Heart left ventricle (tissue), 13 donors: ENCODE results near the gene TAF4.

ENCODE experiments used
- CTCF ChIP-seq, 12 donors: fragments of 200-600 bp; sonication (generic) in 4 of 12; IDR thresholded peaks; one replicate each; pipeline versions ENCODE4 v1.5.0 to v1.8.0; 2018 to 2022; ENCODE audit warnings: antibody characterized with exemption in 12 of 12, mild to moderate bottlenecking in 5 of 12
- POLR2A ChIP-seq, 2 donors: fragments of 450-650 bp; IDR thresholded peaks; one replicate each; pipeline ENCODE4 v1.6.1; 2017; ENCODE audit warnings: antibody characterized with exemption in 2 of 2, mild to moderate bottlenecking in 2 of 2, moderate library complexity in 2 of 2
- donor health status: ischemic (EF 13 %, LVEDD 7.1; RV severe dilation, severe dysfunction).
- donor health status: DM: no; HTN: yes; CAD: no.
- donor health status: DM: no; HTN: no; CAD: no.
- donor health status: ischemic (EF 25% LVEDD 6.9; RV normal size, moderate dysfunction).
- donor health status: ischemic (EF 25% LVEDD 5.7; RV mildly dilated, moderate dysfunction).
- donor health status: ischemic (EF 35%, LVEDD 5.7; RV mildly dilated, moderate dysfunction).
- donor health status: nonischemic (EF 11% LVEDD 7.7; RV severe dilation, severe dysfunction).
- donor health status: DM: yes; HTN: yes; CAD: no.
- donor health status: PGD.
- donor health status: ischemic (EF 29% LVEDD 5.4; RV normal size, mild dysfunction).
- donor health status: nonischemic (EF 23%, LVEDD 6.1; RV moderate dilation, normal function).

DNA sequence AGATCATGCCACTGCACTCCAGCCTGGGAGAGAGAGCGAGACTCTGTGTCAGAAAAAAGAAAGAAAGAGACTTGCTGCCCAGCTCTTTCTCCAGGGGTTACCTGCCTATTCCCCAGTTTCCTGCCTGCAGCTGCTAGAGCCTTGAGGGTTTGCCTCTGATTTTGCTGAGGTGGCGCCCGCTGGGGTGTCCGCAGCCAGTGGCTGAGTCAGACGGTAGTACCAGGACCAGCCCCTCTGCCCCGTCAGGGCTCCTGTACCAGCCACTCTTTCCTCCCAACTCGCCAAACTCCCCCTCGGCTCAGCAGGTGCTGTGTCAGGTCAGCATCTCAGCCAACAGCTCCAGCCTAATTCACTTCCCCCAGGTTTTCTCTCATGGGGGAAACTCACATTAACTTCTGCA is 49.2 kb upstream of the TAF4 start:
- no peak for TF ChIP-seq POLR2A (IDR thresholded peaks at IDR 0.05)
- TF ChIP-seq CTCF (IDR thresholded peaks at IDR 0.05): no peak
